Adrenal gland (tissue), 19 donors: ENCODE data around the gene WSCD2. TPM values are rescaled to one million over a fixed set of nuclear protein-coding genes. Genes with fewer than 3 reads are reported as not detected.

Experiments used
- DNase-seq, 7 donors: peaks; one replicate each; pipeline ENCODE4 v3.0.0-alpha.2; 2019 to 2020
- H3K27ac ChIP-seq, 5 donors: fragments of 200-600 bp; sonication (generic) in 4 of 5; 1 replicate in 3 of 5; 2 replicates in 2 of 5; pipeline versions ENCODE4 v1.5.1 to v1.8.0; 2016 to 2020; ENCODE audit warnings: mild to moderate bottlenecking in 1 of 5
- H3K27me3 ChIP-seq: fragments of 200-600 bp; 2 replicates; pipeline ENCODE4 v1.8.0; 2021
- H3K36me3 ChIP-seq, 2 donors: fragments of 200-600 bp; replicated peaks in 1 of 2; 1 replicate in 1 of 2; 2 replicates in 1 of 2; pipeline versions ENCODE4 v1.5.1 to v1.8.0; 2018 to 2022
- H3K4me1 ChIP-seq, 2 donors: fragments of 200-600 bp; replicated peaks in 1 of 2; 1 replicate in 1 of 2; 2 replicates in 1 of 2; pipeline versions ENCODE4 v1.5.1 to v1.8.0; 2018 to 2021
- H3K4me3 ChIP-seq, 4 donors: fragments of 200-600 bp; sonication (generic) in 3 of 4; one replicate each; pipeline ENCODE4 v1.5.1; 2016 to 2018
- H3K9me3 ChIP-seq, 3 donors: fragments of 200-600 bp; sonication (generic) in 1 of 3; replicated peaks in 1 of 3; 1 replicate in 2 of 3; 2 replicates in 1 of 3; pipeline versions ENCODE4 v1.5.1 to v1.8.0; 2016 to 2021
- POLR2A ChIP-seq, 2 donors: fragments of 450-650 bp; IDR thresholded peaks; one replicate each; pipeline ENCODE4 v1.6.1; 2017; ENCODE audit warnings: antibody characterized with exemption in 2 of 2, mild to moderate bottlenecking in 2 of 2, moderate library complexity in 1 of 2
- WGBS, 4 donors: extraction: QIAGEN DNeasy Blood & Tissue Kit in 2 of 4; methylation state at CpG; one replicate each; pipeline versions ENCODE4 v1.1.5 to v1.1.7; 2013 to 2017; 5-methylcytosine and 5-hydroxymethylcytosine counted together
- intact Hi-C, 2 donors: fragments of 100-400 bp; cut with DNase I; formaldehyde crosslinking; loops; one replicate each; pipeline versions ENCODE4 v1.14.1 to v1.15.0; 2022 to 2023
- long read RNA-seq, 10 donors: library from polyadenylated mRNA in 3 of 10; unstranded in 2 of 10; stranded (forward) in 1 of 10; transcript quantifications; one replicate each; pipeline ENCODE4 v2.0.0 and lab custom pipeline, GENCODE V29; 2021 to 2026
- polyA plus RNA-seq, 3 donors: library from polyadenylated mRNA; stranded (reverse); fragments of 200-250 nt in 2 of 3; fragments of 350-450 nt in 1 of 3; fragmentation: Illumina TruSeq in 1 of 3; extraction: RNeasy Lipid Tissue Mini Kit (QIAGEN cat#74804) in 1 of 3; gene quantifications; one replicate each; pipeline ENCODE4 v1.2.3, GENCODE V29; 2013 to 2014
- total RNA-seq, 9 donors: library from RNA; depleted of rRNA in 4 of 9; stranded (reverse); fragments of >200 nt in 4 of 9; fragments of 120-200 nt in 1 of 9; fragmentation: NEBNext Ultra II Directional in 1 of 9; extraction: Animal tissue kit (Norgen Biotek cat#: 25700) in 1 of 9; gene quantifications; one replicate each; pipeline versions ENCODE4 v1.1.0 to v1.2.4, GENCODE V29; 2013 to 2023
- TF ChIP-seq, protein P1 (sequence below), 6 experiments: fragments of 450-650 bp in 4 of 6; fragments of 200-600 bp in 2 of 6; sonication (generic) in 1 of 6; IDR thresholded peaks; 1 replicate in 5 of 6; 2 replicates in 1 of 6; pipeline versions ENCODE4 v1.5.1 to v1.8.0; 2016 to 2021; ENCODE audit warnings: antibody characterized with exemption in 6 of 6, mild to moderate bottlenecking in 2 of 6, moderate library complexity in 1 of 6
- donor health status: healthy with polysubstance abuse.
- donor health status: Bipolar disorder and iron deficiency.
- donor health status: DM: yes; HTN: yes; CAD: no.
- donor health status: DM: no; HTN: no; CAD: no.
- donor health status: DM: no; HTN: no; CAD: no.
- donor health status: DM: yes; HTN: yes; CAD: no.

WSCD2 gene
- total RNA-seq (1 to 10 TPM in 5 of 9 donors, under 1 TPM in 4; 0.18 to 2.9 (median 1.3) TPM), polyA plus RNA-seq (under 1 TPM; 0.30 to 0.40 (median 0.40) TPM)
- long read RNA-seq, donor 1 = 0 reads
- long read RNA-seq, donor 2 = 0 reads
- long read RNA-seq, donor 3 = 0 reads
- long read RNA-seq, donor 4 = 0 reads
- long read RNA-seq, donor 5, partial matches to known transcripts = 0 of 1 reads
- long read RNA-seq, donor 5, other reads (novel, unspliced or antisense) = 1 of 1 reads
- long read RNA-seq, donor 6, partial matches to known transcripts = 0 of 1 reads
- long read RNA-seq, donor 6, other reads (novel, unspliced or antisense) = 1 of 1 reads
- long read RNA-seq, donor 7 = 0 reads
- long read RNA-seq, donor 8 = 0 reads
- long read RNA-seq, donor 9 = 0 reads
- long read RNA-seq, donor 10 = 0 reads

- TF ChIP-seq POLR2A (IDR thresholded peaks at IDR 0.05) = no peak
- TF ChIP-seq, protein P1, sequence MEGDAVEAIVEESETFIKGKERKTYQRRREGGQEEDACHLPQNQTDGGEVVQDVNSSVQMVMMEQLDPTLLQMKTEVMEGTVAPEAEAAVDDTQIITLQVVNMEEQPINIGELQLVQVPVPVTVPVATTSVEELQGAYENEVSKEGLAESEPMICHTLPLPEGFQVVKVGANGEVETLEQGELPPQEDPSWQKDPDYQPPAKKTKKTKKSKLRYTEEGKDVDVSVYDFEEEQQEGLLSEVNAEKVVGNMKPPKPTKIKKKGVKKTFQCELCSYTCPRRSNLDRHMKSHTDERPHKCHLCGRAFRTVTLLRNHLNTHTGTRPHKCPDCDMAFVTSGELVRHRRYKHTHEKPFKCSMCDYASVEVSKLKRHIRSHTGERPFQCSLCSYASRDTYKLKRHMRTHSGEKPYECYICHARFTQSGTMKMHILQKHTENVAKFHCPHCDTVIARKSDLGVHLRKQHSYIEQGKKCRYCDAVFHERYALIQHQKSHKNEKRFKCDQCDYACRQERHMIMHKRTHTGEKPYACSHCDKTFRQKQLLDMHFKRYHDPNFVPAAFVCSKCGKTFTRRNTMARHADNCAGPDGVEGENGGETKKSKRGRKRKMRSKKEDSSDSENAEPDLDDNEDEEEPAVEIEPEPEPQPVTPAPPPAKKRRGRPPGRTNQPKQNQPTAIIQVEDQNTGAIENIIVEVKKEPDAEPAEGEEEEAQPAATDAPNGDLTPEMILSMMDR (IDR thresholded peaks at IDR 0.05) = no peak
- H3K27ac ChIP-seq = no peak within 1 kb of the TSS
- 3 to 8% (median 5%) methylated on average over 22 to 74 of the region's 74 CpGs for whole genome bisulfite sequencing, 4 donors
- intact Hi-C loops = no loop called here
- H3K36me3 ChIP-seq = no peaks in the 10 kb centered on the region
- peak in 5 of 7 donors; percentile 9 to 57 (median 23) for DNase-seq
- H3K27me3 ChIP-seq = peaks cover 38% of the 10 kb centered on the region
- H3K9me3 ChIP-seq = no peaks in the 10 kb centered on the region
- no peaks in the 10 kb centered on the region for H3K4me1 ChIP-seq
- peak within 1 kb of the TSS in 1 of 4 donors; percentile 59 for H3K4me3 ChIP-seq
Observed at GRCh38 chr12:108129017-108129812, at the start of gene WSCD2. WSCD2 (plus strand) TSS chr12:108129288; CDS start chr12:108195833, 66,545 bp downstream.

GRCh38 chr12:108079721-108080120 lies 49.4 kb upstream of the WSCD2 start:
- no peaks in the 10 kb centered on the region for H3K9me3 ChIP-seq
- intact Hi-C loops = no loop called here
- no peaks in the 10 kb centered on the region for H3K36me3 ChIP-seq
- WGBS, 4 donors = 94 to 100% (median 98%) methylated on average over 1 of the region's 1 CpG
- H3K4me1 ChIP-seq = no peaks in the 10 kb centered on the region
- no peak overlapping the region for H3K27ac ChIP-seq
- no peak overlapping the region for H3K4me3 ChIP-seq
- TF ChIP-seq POLR2A (IDR thresholded peaks at IDR 0.05) = no peak
- H3K27me3 ChIP-seq = no peaks in the 10 kb centered on the region
- DNase-seq = no peak

GRCh38 chr12:108080363-108080762 lies 48.7 kb upstream of the WSCD2 start:
- H3K27ac ChIP-seq = no peak overlapping the region
- no peaks in the 10 kb centered on the region for H3K9me3 ChIP-seq
- 63 to 70% (median 67%) methylated on average over 7 of the region's 7 CpGs for WGBS, 4 donors
- no peak for DNase-seq
- TF ChIP-seq, protein P1 (IDR thresholded peaks at IDR 0.05) = no peak
- no peak for TF ChIP-seq POLR2A (IDR thresholded peaks at IDR 0.05)
- H3K36me3 ChIP-seq = no peaks in the 10 kb centered on the region
- intact Hi-C loops = no loop called here
- no peaks in the 10 kb centered on the region for H3K4me1 ChIP-seq
- H3K27me3 ChIP-seq = no peaks in the 10 kb centered on the region
- H3K4me3 ChIP-seq = no peak overlapping the region

- Histone ChIP-seq H3K36me3 (no peaks in the 10 kb centered on the region), H3K9me3 (no peaks in the 10 kb centered on the region), H3K27me3 (no peaks in the 10 kb centered on the region), H3K4me3 (no peak overlapping the region), H3K27ac (no peak overlapping the region), H3K4me1 (no peaks in the 10 kb centered on the region)
- intact Hi-C loops = no loop called here
- 38 to 78% (median 63%) methylated on average over 1 of the region's 1 CpG for WGBS, 4 donors
- DNase-seq = no peak
- TF ChIP-seq, protein P1 (IDR thresholded peaks at IDR 0.05) = no peak
- no peak for TF ChIP-seq POLR2A (IDR thresholded peaks at IDR 0.05)
Observed at GRCh38 chr12:108082485-108082884, 46.6 kb upstream of the WSCD2 start.
